HUES48 (cell line): ENCODE data around the gene KCTD13.
"Not testable (repeated sequence)": the region's sequence is repeated elsewhere in the genome, so short reads cannot be mapped to it uniquely, and the experiment has no call there.

ENCODE experiments used
- H3K27ac ChIP-seq: one replicate; pipeline ENCODE4 v1.7.0; 2013; ENCODE audit warnings: low read depth, low read length, inconsistent platforms
- H3K27me3 ChIP-seq: 2 replicates; pipeline ENCODE4 v1.6.1; 2013; ENCODE audit warnings: mild to moderate bottlenecking, low read length; ENCODE audit not compliant: control insufficient read depth, insufficient read depth
- H3K36me3 ChIP-seq: 2 replicates; pipeline ENCODE4 v1.6.1; 2013; ENCODE audit warnings: low read length; ENCODE audit not compliant: control insufficient read depth, insufficient read depth
- H3K4me1 ChIP-seq: 2 replicates; pipeline ENCODE4 v1.6.1; 2013; ENCODE audit warnings: mild to moderate bottlenecking, low read length; ENCODE audit not compliant: control insufficient read depth, insufficient read depth
- H3K4me3 ChIP-seq: 2 replicates; pipeline ENCODE4 v1.5.1; 2013; ENCODE audit warnings: mild to moderate bottlenecking, low read depth, low read length
- H3K9ac ChIP-seq: 2 replicates; pipeline ENCODE4 v1.6.1; 2013; ENCODE audit warnings: mild to moderate bottlenecking, low read depth, low read length, moderate library complexity
- H3K9me3 ChIP-seq: 2 replicates; pipeline ENCODE4 v1.6.1; 2013; ENCODE audit warnings: low read length; ENCODE audit not compliant: control insufficient read depth, insufficient read depth

The KCTD13 gene

GRCh38 chr16:29916979-29917378 lies 9.0 kb downstream of the KCTD13 start:
- Histone ChIP-seq H3K27ac (no peak overlapping the region), H3K36me3 (peaks cover 26% of the 10 kb centered on the region), H3K4me3 (no peak overlapping the region), H3K9me3 (no peaks in the 10 kb centered on the region), H3K27me3 (no peaks in the 10 kb centered on the region), H3K4me1 (no peaks in the 10 kb centered on the region), H3K9ac (no peak overlapping the region)

DNA sequence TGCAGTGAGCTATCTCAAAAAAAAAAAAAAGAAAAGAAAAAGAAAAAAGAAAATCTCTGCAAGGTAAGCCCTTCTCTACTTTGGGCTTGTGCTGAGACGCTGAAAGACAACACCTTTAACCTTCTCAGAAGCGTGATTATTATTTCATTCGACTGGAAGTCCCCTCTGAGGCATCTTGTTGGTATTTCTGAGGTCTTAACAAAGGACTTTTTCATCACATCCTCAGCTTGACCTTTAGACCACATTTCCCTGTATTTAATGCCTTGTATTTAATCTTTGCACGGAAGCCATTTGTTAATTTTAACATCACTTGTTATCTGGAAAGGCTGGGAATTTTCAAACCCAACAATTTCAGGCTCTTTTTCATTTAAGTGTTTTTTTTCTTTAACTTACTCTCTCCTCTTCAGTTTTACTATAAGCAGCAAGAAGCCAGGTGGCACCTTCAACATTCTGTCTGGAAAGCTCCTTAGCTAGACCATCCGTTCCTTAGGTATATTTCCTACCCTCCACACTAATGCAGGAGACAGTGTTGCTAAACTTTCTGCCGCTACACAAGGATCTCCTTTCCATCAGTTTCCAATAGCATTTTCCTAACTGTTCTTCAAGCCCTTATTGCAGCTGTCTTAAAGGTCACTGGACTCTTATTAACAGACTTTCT lies 10.3 kb downstream of the KCTD13 start:
- H3K36me3 ChIP-seq = peaks cover 16% of the 10 kb centered on the region
- no peaks in the 10 kb centered on the region for H3K9me3 ChIP-seq
- no peak overlapping the region for H3K9ac ChIP-seq
- no peaks in the 10 kb centered on the region for H3K27me3 ChIP-seq
- H3K4me1 ChIP-seq = no peaks in the 10 kb centered on the region
- no peak overlapping the region for H3K4me3 ChIP-seq
- no peak overlapping the region for H3K27ac ChIP-seq

GRCh38 chr16:29913514-29913913 lies 12.5 kb downstream of the KCTD13 start:
- Histone ChIP-seq H3K27me3 (no peaks in the 10 kb centered on the region), H3K4me1 (no peaks in the 10 kb centered on the region)

DNA sequence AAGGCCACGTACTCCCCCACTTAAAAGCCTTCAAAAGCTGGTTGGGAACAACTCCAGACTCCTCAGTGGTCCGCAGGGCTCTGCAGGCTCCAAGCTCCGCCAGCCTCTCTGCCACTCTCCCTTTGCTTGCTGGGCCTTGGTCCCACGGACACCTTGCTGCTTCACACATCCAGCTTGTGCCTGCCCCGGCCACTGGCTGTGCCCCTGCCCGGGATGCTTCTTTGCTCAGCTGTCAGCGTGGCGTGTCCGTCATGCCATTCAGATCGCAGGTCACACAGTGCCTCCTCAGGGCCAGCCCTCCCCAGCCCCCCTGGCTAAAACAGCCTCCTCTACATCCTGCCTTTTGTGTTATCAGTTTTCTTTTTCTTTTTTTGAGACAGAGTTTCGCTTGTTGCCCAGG lies 13.9 kb downstream of the KCTD13 start:
- H3K27me3 ChIP-seq = no peaks in the 10 kb centered on the region
- no peaks in the 10 kb centered on the region for H3K4me1 ChIP-seq
- H3K9me3 ChIP-seq = no peaks in the 10 kb centered on the region
- no peak overlapping the region for H3K4me3 ChIP-seq
- H3K9ac ChIP-seq = no peak overlapping the region
- H3K36me3 ChIP-seq = peaks cover 4% of the 10 kb centered on the region; the same call in 1 of the 2 replicates
- H3K27ac ChIP-seq = no peak overlapping the region

More at GRCh38 chr16:29913514-29913913, 12.5 kb downstream of the KCTD13 start:
- peaks cover 8% of the 10 kb centered on the region; the same call in 1 of the 2 replicates for H3K36me3 ChIP-seq
- H3K9me3 ChIP-seq = no peaks in the 10 kb centered on the region
- no peak overlapping the region for H3K4me3 ChIP-seq
- no peak overlapping the region for H3K27ac ChIP-seq
- no peak overlapping the region for H3K9ac ChIP-seq

DNA sequence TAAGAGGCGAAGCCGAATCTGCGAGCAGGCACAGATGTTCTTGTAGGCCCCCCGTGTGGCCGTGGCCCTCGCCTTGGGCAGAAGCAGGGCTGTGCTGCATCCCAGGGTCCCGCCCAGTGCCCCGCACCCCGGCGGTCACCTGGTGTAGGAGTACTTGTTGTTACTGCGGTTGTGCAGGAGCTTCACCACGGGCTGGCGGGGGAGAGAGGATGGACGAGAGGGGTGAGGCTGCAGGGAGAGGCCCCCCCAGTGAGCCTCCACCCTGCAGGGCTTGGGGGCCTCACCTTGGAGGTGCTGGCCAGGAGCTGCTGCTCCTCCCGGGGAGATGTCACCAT lies 14.4 kb downstream of the KCTD13 start:
- no peaks in the 10 kb centered on the region for H3K9me3 ChIP-seq
- no peak overlapping the region for H3K4me3 ChIP-seq
- peaks cover 4% of the 10 kb centered on the region for H3K36me3 ChIP-seq
- no peak overlapping the region for H3K9ac ChIP-seq
- H3K4me1 ChIP-seq = no peaks in the 10 kb centered on the region
- H3K27ac ChIP-seq = no peak overlapping the region
- no peaks in the 10 kb centered on the region for H3K27me3 ChIP-seq

DNA sequence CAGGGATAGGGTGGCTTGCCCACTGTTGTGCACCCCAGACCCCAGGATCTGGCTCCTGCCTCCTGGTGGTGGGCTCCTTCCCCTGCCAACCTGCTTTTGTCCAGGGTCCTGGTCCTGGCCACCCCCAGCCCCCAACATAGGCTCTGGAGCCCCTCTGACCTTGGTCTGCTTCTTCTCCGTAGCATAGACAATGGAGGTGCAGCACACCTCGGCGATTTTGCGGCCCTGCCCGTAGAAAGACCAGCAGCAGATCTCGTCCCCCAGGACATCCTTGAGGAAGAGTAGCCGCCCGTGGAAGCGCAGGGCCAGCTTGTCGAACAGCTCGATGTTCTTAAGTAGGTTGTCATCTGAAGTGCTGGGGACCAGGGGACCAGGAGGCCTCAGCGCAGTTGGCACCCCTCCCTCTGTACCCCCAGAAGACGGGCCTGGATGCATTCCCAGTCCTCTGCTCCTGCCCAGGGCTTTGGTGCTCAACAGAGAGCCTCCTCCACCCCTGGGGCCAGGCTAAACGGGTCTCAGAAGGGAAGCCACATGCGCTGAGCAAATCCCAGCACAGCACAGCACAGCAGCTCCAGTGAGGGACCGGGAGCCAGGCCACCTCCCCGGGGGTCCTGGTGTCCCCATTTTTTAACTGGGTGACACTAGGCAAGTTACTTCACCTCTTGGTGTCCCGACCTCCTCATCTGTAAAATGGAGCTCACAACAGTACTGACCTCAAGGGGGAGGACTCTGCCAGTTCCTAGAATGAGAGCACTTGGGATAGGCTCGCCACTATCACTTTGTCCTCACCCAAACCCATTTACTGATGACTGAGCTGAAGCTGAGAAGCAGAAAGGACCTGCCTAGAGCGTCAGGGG lies 15.0 kb downstream of the KCTD13 start:
- Histone ChIP-seq H3K9ac (no peak overlapping the region), H3K27ac (no peak overlapping the region), H3K4me3 (no peak overlapping the region)

DNA sequence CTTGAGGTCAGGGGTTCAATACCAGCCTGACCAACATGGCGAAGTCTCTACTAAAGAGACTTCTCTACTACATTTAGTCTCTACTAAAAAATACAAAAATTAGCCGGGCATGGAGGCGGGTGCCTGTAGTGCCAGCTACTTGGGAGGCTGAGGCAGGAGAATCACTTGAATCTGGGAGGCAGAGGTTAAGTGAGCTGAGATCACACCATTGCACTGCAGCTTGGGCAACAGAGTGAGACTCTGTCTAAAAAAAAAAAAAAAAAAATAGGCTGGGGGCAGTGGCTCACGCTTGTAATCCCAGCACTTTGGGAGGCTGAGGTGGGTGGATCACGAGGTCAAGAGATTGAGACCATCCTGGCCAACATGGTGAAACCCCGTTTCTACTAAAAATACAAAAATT lies 16.2 kb downstream of the KCTD13 start:
- H3K36me3 ChIP-seq = peaks cover 12% of the 10 kb centered on the region
- not testable (repeated sequence) for H3K9ac ChIP-seq, H3K27ac ChIP-seq, H3K27me3 ChIP-seq, H3K9me3 ChIP-seq, H3K4me1 ChIP-seq, H3K4me3 ChIP-seq

More for the DNA sequence above, 15.0 kb downstream of the KCTD13 start:
- H3K4me1 ChIP-seq = no peaks in the 10 kb centered on the region
- H3K36me3 ChIP-seq = peaks cover 9% of the 10 kb centered on the region
- no peaks in the 10 kb centered on the region for H3K9me3 ChIP-seq
- no peaks in the 10 kb centered on the region for H3K27me3 ChIP-seq

DNA sequence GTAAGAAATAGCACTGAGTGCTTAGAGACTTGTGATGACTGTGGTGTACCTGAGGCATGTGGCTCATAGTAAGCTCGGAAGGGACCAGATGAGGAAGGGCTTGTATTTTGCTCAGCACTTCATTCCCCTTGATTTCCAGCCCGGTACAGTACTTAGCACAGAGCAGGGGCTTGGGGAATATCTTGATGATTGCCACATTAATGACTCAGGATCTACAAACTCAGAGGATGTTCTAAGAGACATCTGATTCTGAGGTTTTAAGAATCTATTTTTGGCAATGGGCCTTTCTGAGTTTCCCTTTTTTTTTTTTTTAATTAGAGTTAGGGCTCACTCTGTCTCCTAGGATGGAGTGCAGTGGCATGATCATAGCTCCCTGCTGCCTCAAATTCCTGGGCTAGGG lies 16.6 kb downstream of the KCTD13 start:
- no peaks in the 10 kb centered on the region for H3K9me3 ChIP-seq
- no peak overlapping the region for H3K9ac ChIP-seq
- no peak overlapping the region for H3K27ac ChIP-seq
- peaks cover 15% of the 10 kb centered on the region for H3K36me3 ChIP-seq
- no peaks in the 10 kb centered on the region for H3K27me3 ChIP-seq
- no peaks in the 10 kb centered on the region for H3K4me1 ChIP-seq
- no peak overlapping the region for H3K4me3 ChIP-seq

GRCh38 chr16:29908719-29909220 lies 17.3 kb downstream of the KCTD13 start:
- Histone ChIP-seq H3K4me1 (no peaks in the 10 kb centered on the region), H3K27ac (no peak overlapping the region), H3K36me3 (peaks cover 16% of the 10 kb centered on the region), H3K27me3 (no peaks in the 10 kb centered on the region), H3K9me3 (no peaks in the 10 kb centered on the region), H3K9ac (no peak overlapping the region), H3K4me3 (no peak overlapping the region)

GRCh38 chr16:29907973-29908372 lies 18.1 kb downstream of the KCTD13 start:
- no peak overlapping the region for H3K4me3 ChIP-seq
- H3K9ac ChIP-seq = no peak overlapping the region
- peaks cover 20% of the 10 kb centered on the region for H3K36me3 ChIP-seq
- H3K9me3 ChIP-seq = no peaks in the 10 kb centered on the region
- H3K27ac ChIP-seq = no peak overlapping the region
- H3K4me1 ChIP-seq = no peaks in the 10 kb centered on the region
- no peaks in the 10 kb centered on the region for H3K27me3 ChIP-seq
